ENCODE data around the gene DACH2. TPM values are rescaled to one million over a fixed set of nuclear protein-coding genes. Genes with fewer than 3 reads are reported as not detected.

Gene DACH2
- total RNA-seq, 2 experiments from 2014 or later, result not detected

- ATAC-seq (ENCODE audit: poor library complexity) (no peak), DNase-seq (no peak)
- no peaks in the 10 kb centered on the region for H3K4me1 ChIP-seq (ENCODE audit: insufficient read depth, low read length)
- no peaks in the 10 kb centered on the region for H3K36me3 Mint-ChIP-seq (ENCODE audit: low read depth)
- H3K9me3 ChIP-seq (ENCODE audit: control insufficient read depth in 1 of 2, insufficient read depth in 1 of 2, low read length in 2 of 2), result no peaks in the 10 kb centered on the region
- no peak for TF ChIP-seq CTCF (IDR thresholded peaks at IDR 0.05)
- H3K9me3 Mint-ChIP-seq, result no peaks in the 10 kb centered on the region
- H3K4me1 Mint-ChIP-seq (ENCODE audit: low read depth), result no peaks in the 10 kb centered on the region
- no peaks in the 10 kb centered on the region for H3K36me3 ChIP-seq (ENCODE audit: insufficient read depth, low read length)
- no peak overlapping the region for H3K4me3 Mint-ChIP-seq
- H3K27me3 ChIP-seq (ENCODE audit: control insufficient read depth in 1 of 2, insufficient read depth in 2 of 2, low read length in 2 of 2), result no peaks in the 10 kb centered on the region
- intact Hi-C loops (cut with DNase I, micrococcal nuclease), result no loop called here
- no peaks in the 10 kb centered on the region for H3K27me3 Mint-ChIP-seq
- no peak overlapping the region for H3K27ac Mint-ChIP-seq
- POLR2A ChIA-PET, result no interaction called here
- H3K4me3 ChIP-seq (ENCODE audit: low read length), result no peak overlapping the region
- CTCF ChIA-PET, result no interaction called here
- no peak overlapping the region for H3K27ac ChIP-seq (ENCODE audit: low read depth in 1 of 2, low read length in 2 of 2)
Measured at GRCh38 chrX:86379209-86379608, 231.0 kb downstream of the DACH2 start.

- H3K4me1 ChIP-seq (ENCODE audit: insufficient read depth, low read length), result no peaks in the 10 kb centered on the region
- no peak for ATAC-seq (ENCODE audit: poor library complexity)
- no peaks in the 10 kb centered on the region for H3K9me3 ChIP-seq (ENCODE audit: control insufficient read depth in 1 of 2, insufficient read depth in 1 of 2, low read length in 2 of 2)
- Mint-ChIP-seq H3K9me3 (no peaks in the 10 kb centered on the region), H3K4me1 (ENCODE audit: low read depth) (no peaks in the 10 kb centered on the region), H3K4me3 (no peak overlapping the region), H3K27me3 (no peaks in the 10 kb centered on the region), H3K36me3 (ENCODE audit: low read depth) (no peaks in the 10 kb centered on the region), H3K27ac (no peak overlapping the region)
- intact Hi-C loops (cut with DNase I, micrococcal nuclease), result no loop called here
- no peak overlapping the region for H3K27ac ChIP-seq (ENCODE audit: low read depth in 1 of 2, low read length in 2 of 2)
- TF ChIP-seq CTCF (IDR thresholded peaks at IDR 0.05), result no peak
- no peak for DNase-seq
- H3K27me3 ChIP-seq (ENCODE audit: control insufficient read depth in 1 of 2, insufficient read depth in 2 of 2, low read length in 2 of 2), result no peaks in the 10 kb centered on the region
- ChIA-PET POLR2A (no interaction called here), CTCF (no interaction called here)
- no peak overlapping the region for H3K4me3 ChIP-seq (ENCODE audit: low read length)
- no peaks in the 10 kb centered on the region for H3K36me3 ChIP-seq (ENCODE audit: insufficient read depth, low read length)
Measured at GRCh38 chrX:86383681-86384540, 235.7 kb downstream of the DACH2 start.

- H3K36me3 ChIP-seq (ENCODE audit: insufficient read depth, low read length), result no peaks in the 10 kb centered on the region
- no peak overlapping the region for H3K27ac Mint-ChIP-seq
- H3K9me3 ChIP-seq (ENCODE audit: control insufficient read depth in 1 of 2, insufficient read depth in 1 of 2, low read length in 2 of 2), result no peaks in the 10 kb centered on the region
- no peaks in the 10 kb centered on the region for H3K4me1 Mint-ChIP-seq (ENCODE audit: low read depth)
- no peaks in the 10 kb centered on the region for H3K27me3 ChIP-seq (ENCODE audit: control insufficient read depth in 1 of 2, insufficient read depth in 2 of 2, low read length in 2 of 2)
- no peaks in the 10 kb centered on the region for H3K36me3 Mint-ChIP-seq (ENCODE audit: low read depth)
- H3K27ac ChIP-seq (ENCODE audit: low read depth in 1 of 2, low read length in 2 of 2), result no peak overlapping the region
- ATAC-seq (ENCODE audit: poor library complexity), result no peak
- H3K9me3 Mint-ChIP-seq, result no peaks in the 10 kb centered on the region
- intact Hi-C loops (cut with DNase I, micrococcal nuclease), result no loop called here
- CTCF ChIA-PET, result no interaction called here
- H3K27me3 Mint-ChIP-seq, result no peaks in the 10 kb centered on the region
- POLR2A ChIA-PET, result no interaction called here
- H3K4me3 ChIP-seq (ENCODE audit: low read length), result no peak overlapping the region
- no peak for TF ChIP-seq CTCF (IDR thresholded peaks at IDR 0.05)
- no peak for DNase-seq
- H3K4me1 ChIP-seq (ENCODE audit: insufficient read depth, low read length), result no peaks in the 10 kb centered on the region
- H3K4me3 Mint-ChIP-seq, result no peak overlapping the region
Measured at GRCh38 chrX:86407371-86407770, 259.1 kb downstream of the DACH2 start.
